Keratinocyte (primary cell): Measurements from ENCODE around the gene NEU2. TPM values are rescaled to one million over a fixed set of nuclear protein-coding genes. Genes with fewer than 3 reads are reported as not detected.

Source experiments
- DNase-seq: peaks from one replicate; pipeline ENCODE4 v3.0.0-alpha.2; 2011; ENCODE audit warnings: low read depth, missing footprints, low spot score
- FAIRE-seq: peaks from 2 replicates; lab custom pipeline; 2011; peaks lifted over from hg19 to GRCh38; lab: Jason Lieb, UNC
- H2AFZ ChIP-seq: 2 replicates; pipeline ENCODE4 v1.6.0; 2012; ENCODE audit warnings: low read length, control low read depth, inconsistent platforms; ENCODE audit not compliant: control insufficient read depth
- H3K27ac ChIP-seq: 2 replicates; pipeline ENCODE4 v1.5.1; 2011; ENCODE audit warnings: low read length; ENCODE audit not compliant: control insufficient read depth, insufficient read depth
- H3K27me3 ChIP-seq: 3 replicates; pipeline ENCODE4 v1.6.0; 2011; ENCODE audit warnings: low read length; ENCODE audit not compliant: control insufficient read depth, insufficient read depth; ENCODE audit errors: extremely low read depth
- H3K36me3 ChIP-seq, 2 experiments: 2 replicates in 1 of 2; 3 replicates in 1 of 2; pipeline ENCODE4 v1.5.1; 2011; ENCODE audit warnings: low read length in 2 of 2, mild to moderate bottlenecking in 1 of 2; ENCODE audit not compliant: control insufficient read depth in 2 of 2, insufficient read depth in 2 of 2; ENCODE audit errors: extremely low read depth in 1 of 2
- H3K4me1 ChIP-seq: 3 replicates; pipeline ENCODE4 v1.5.1; 2011; ENCODE audit warnings: low read length; ENCODE audit not compliant: control insufficient read depth, insufficient read depth; ENCODE audit errors: extremely low read depth
- H3K4me2 ChIP-seq: 3 replicates; pipeline ENCODE4 v1.6.0; 2011; ENCODE audit warnings: low read depth, low read length; ENCODE audit not compliant: control insufficient read depth, insufficient read depth; ENCODE audit errors: extremely low read depth
- H3K4me3 ChIP-seq, 3 experiments: fragments of 200-600 bp in 1 of 3; sonication (generic) in 1 of 3; 2 replicates in 2 of 3; 3 replicates in 1 of 3; pipeline ENCODE4 v1.5.1; 2011 to 2016; ENCODE audit warnings: low read length in 3 of 3, mild to moderate bottlenecking in 3 of 3, control low read depth in 2 of 3, inconsistent platforms in 1 of 3, low read depth in 1 of 3, mixed read lengths in 1 of 3, mixed run types in 1 of 3, moderate library complexity in 1 of 3; ENCODE audit not compliant: control insufficient read depth in 2 of 3, insufficient read depth in 2 of 3; ENCODE audit errors: extremely low read depth in 1 of 3
- H3K79me2 ChIP-seq: 2 replicates; pipeline ENCODE4 v1.6.0; 2012; ENCODE audit warnings: low read length; ENCODE audit not compliant: control insufficient read depth, insufficient read depth
- H3K9ac ChIP-seq: 3 replicates; pipeline ENCODE4 v1.6.0; 2011; ENCODE audit warnings: low read length; ENCODE audit not compliant: control insufficient read depth, insufficient read depth; ENCODE audit errors: extremely low read depth
- H3K9me1 ChIP-seq: 3 replicates; pipeline ENCODE4 v1.6.0; 2011; ENCODE audit warnings: low read length; ENCODE audit not compliant: control insufficient read depth, insufficient read depth; ENCODE audit errors: extremely low read depth
- H3K9me3 ChIP-seq: 2 replicates; pipeline ENCODE4 v1.5.1; 2012; ENCODE audit warnings: low read depth, low read length; ENCODE audit not compliant: control insufficient read depth
- H4K20me1 ChIP-seq: 3 replicates; pipeline ENCODE4 v1.6.0; 2011; ENCODE audit warnings: low read length; ENCODE audit not compliant: control insufficient read depth, insufficient read depth; ENCODE audit errors: extremely low read depth
- CTCF ChIP-seq, 3 experiments: IDR thresholded peaks in 1 of 3; conservative IDR thresholded peaks in 1 of 3; optimal IDR thresholded peaks in 1 of 3; 2 replicates in 2 of 3; 3 replicates in 1 of 3; pipeline versions ENCODE3 to v1.5.1; 2011; ENCODE audit warnings: low read length in 3 of 3, mild to moderate bottlenecking in 3 of 3, moderate library complexity in 2 of 3, control low read depth in 1 of 3, inconsistent platforms in 1 of 3; ENCODE audit not compliant: insufficient read depth in 2 of 3; ENCODE audit errors: extremely low read depth in 1 of 3
- EZH2 ChIP-seq: IDR thresholded peaks from one replicate; pipeline ENCODE4 v1.6.1; 2012; ENCODE audit warnings: inconsistent platforms, mild to moderate bottlenecking, low read length, moderate library complexity
- dilution Hi-C: fragments of 300-500 bp; cut with MboI; formaldehyde crosslinking; loops from one replicate; pipeline ENCODE4 v1.7.0; 2020; ENCODE audit warnings: low sequenced_read_pairs; ENCODE audit not compliant: extremely low pct_ligation_motif_present
- polyA plus RNA-seq, 5 experiments: library from polyadenylated mRNA; depleted of rRNA in 3 of 5; stranded (reverse) in 3 of 5; stranded (forward) in 1 of 5; unstranded in 1 of 5; fragments of >200 nt; gene quantifications; 1 replicate in 1 of 5; 2 replicates in 3 of 5; 3 replicates in 1 of 5; pipeline versions ENCODE4 v1.2.1 to v1.2.3, GENCODE V29; 2011 to 2012; ENCODE audit warnings: missing spikeins in 2 of 5, low read depth in 1 of 5, low replicate concordance in 1 of 5

Gene NEU2
- polyA plus RNA-seq, 1 donor (not counting 4 experiments of a cell fraction or from before 2014, with no cell fraction given) = not detected

GRCh38 chr2:233062946-233063268 lies 30.4 kb downstream of the NEU2 start:
- no peak for DNase-seq
- no peak overlapping the region for H3K9ac ChIP-seq
- no peaks in the 10 kb centered on the region for H3K27me3 ChIP-seq
- H3K4me3 ChIP-seq = no peak overlapping the region
- no peaks in the 10 kb centered on the region for H3K9me1 ChIP-seq
- no peaks in the 10 kb centered on the region for H4K20me1 ChIP-seq
- no peak for TF ChIP-seq EZH2
- TF ChIP-seq CTCF (optimal IDR thresholded peaks at IDR 0.05 in 1 of 3, IDR thresholded peaks at IDR 0.05 in 1 of 3, conservative IDR thresholded peaks at IDR 0.05 in 1 of 3; ENCODE audit: extremely low read depth in 1 of 3, insufficient read depth in 2 of 3, low read length in 3 of 3) = no peak
- H3K9me3 ChIP-seq = no peaks in the 10 kb centered on the region
- FAIRE-seq = no peak
- peaks cover 5% of the 10 kb centered on the region for H3K4me1 ChIP-seq
- no peaks in the 10 kb centered on the region for H3K79me2 ChIP-seq
- no peak overlapping the region for H3K4me2 ChIP-seq
- H2AFZ ChIP-seq = no peak overlapping the region
- dilution Hi-C loops = no loop called here
- no peaks in the 10 kb centered on the region for H3K36me3 ChIP-seq
- no peak overlapping the region for H3K27ac ChIP-seq

GRCh38 chr2:233063269-233063975 lies 30.9 kb downstream of the NEU2 start:
- Histone ChIP-seq H3K4me1 (peaks cover 5% of the 10 kb centered on the region), H2AFZ (no peak overlapping the region), H3K27me3 (no peaks in the 10 kb centered on the region), H3K9me1 (no peaks in the 10 kb centered on the region), H4K20me1 (no peaks in the 10 kb centered on the region), H3K79me2 (no peaks in the 10 kb centered on the region), H3K9ac (no peak overlapping the region), H3K27ac (no peak overlapping the region), H3K4me3 (no peak overlapping the region), H3K9me3 (no peaks in the 10 kb centered on the region), H3K36me3 (no peaks in the 10 kb centered on the region), H3K4me2 (no peak overlapping the region)
- no peak for DNase-seq
- dilution Hi-C loops = no loop called here
- FAIRE-seq = no peak
- no peak for TF ChIP-seq CTCF (optimal IDR thresholded peaks at IDR 0.05 in 1 of 3, IDR thresholded peaks at IDR 0.05 in 1 of 3, conservative IDR thresholded peaks at IDR 0.05 in 1 of 3; ENCODE audit: extremely low read depth in 1 of 3, insufficient read depth in 2 of 3, low read length in 3 of 3)
- TF ChIP-seq EZH2 = no peak
